DMS53 treated with DMSO at 0.1 percent for 48 hours (cell line): ENCODE data around the gene ADARB2.
"Not testable (repeated sequence)": the region's sequence is repeated elsewhere in the genome, so short reads cannot be mapped to it uniquely, and the experiment has no call there.

Source experiments
- DNase-seq: peaks from one replicate; lab custom pipeline; 2025; ENCODE audit not compliant: unreplicated experiment; lab: John Stamatoyannopoulos, UW

ADARB2 gene

DNA sequence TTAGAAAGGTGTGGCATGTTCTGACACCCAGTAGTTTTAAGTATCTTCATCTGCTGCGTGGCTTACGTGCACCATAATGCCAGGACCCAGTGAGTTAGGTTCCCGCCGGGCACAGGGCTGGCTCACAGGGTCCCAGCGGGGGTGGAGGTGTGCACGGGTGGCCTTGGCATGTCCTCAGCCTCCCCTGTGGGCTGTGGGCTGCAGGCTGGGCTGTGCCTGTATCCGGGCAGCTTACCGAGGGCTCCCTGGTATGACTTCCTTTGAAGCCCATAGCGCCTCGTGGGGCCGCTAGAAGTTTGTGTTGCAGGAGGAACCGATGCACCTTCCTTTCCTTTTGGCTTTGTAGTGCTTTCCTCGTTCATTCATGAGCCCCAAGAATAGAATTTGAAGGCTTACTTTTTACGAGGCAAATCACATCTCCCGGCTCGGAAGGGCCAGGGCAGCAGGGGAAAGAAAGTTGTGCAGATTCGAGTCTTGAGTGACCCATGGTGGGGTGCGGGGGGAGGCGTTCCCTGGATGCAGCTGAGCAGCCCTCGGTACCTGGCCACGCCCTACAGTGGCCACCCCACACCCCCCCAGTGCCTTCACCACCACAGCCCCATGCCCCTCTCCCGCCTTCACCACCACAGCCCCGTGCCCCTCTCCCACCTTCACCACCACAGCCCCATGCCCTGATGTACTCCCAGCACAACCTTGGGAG, 568.0 kb downstream of the ADARB2 start:
- no peak for DNase-seq

GRCh38 chr10:1168763-1169162, 568.6 kb downstream of the ADARB2 start:
- no peak for DNase-seq

- DNase-seq = no peak
Measured at GRCh38 chr10:1166828-1167275, 570.5 kb downstream of the ADARB2 start.

GRCh38 chr10:1166101-1166827, 571.1 kb downstream of the ADARB2 start:
- no peak for DNase-seq

DNA sequence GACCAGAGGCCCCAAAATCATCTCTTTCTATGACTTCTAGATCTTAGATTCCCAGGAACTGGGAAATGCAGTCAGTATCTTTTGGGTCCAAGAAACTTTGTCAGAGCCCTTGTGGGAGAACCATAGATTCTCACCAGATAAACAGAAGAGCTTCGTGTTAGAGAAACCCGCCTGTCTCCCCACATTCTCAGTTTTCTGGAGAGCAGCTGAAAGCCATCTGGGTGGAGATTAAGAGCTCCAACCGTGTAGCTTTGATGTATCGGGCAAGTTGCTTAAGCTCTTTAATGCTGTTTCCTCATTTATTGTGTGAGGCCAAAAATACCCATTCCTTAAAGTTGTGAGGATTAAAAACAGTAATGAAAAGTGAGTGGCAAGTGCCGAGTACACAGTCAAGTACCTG, 573.5 kb downstream of the ADARB2 start:
- DNase-seq = no peak

DNA sequence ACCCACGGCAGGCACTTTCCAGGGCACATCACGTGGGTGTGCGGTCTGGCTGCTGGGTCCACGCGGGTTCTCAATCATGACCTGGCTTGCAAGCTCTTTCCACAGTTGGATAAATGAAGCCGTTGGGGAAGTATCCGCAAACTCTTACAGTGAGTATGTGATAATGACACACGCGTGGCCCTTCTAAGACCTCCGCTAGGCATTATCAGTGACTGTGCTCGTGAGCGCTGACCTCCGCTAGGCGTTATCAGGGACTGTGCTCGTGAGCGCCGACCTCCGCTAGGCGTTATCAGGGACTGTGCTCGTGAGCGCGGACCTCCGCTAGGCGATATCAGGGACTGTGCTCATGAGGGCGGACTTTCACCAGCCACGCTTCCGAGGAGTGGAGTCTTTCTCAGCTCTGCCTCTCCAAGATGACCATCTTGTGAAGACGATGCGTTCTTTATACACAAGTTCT, 574.1 kb downstream of the ADARB2 start:
- no peak for DNase-seq

DNA sequence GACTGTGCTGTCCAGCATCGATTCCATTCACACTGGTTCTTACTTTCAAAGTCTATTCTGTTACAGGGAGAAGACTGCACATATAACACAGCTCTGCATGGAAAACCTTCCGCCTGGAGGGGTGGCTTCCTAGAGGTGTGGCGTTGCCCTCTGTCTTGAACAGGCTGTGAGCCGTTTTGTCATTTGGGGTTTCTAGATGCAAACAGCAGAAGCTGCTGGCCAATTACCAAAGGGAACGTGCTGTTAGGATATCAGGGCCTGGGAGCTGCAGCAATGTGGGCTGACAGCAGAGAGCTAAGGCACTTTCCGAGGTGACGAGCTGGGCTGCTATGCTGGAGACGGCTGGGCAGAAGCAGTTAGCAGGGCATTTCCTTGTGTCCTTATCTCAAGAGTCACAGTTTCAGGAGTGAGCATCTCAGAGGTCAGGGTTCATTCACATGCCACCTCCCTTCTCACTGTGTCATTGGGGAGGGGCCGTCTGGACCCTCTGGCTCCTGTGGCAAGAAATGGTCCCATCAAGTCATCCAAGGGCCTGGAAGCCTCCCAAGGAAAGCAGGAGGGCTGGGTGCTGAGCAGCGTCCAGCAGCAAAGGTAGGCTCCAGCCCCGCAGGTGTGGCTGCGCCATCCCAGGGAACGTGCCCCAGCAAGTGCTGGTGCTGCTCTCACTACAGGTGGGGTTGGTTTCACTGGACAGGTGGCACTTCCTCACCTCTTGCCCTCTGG, 574.7 kb downstream of the ADARB2 start:
- no peak for DNase-seq

DNA sequence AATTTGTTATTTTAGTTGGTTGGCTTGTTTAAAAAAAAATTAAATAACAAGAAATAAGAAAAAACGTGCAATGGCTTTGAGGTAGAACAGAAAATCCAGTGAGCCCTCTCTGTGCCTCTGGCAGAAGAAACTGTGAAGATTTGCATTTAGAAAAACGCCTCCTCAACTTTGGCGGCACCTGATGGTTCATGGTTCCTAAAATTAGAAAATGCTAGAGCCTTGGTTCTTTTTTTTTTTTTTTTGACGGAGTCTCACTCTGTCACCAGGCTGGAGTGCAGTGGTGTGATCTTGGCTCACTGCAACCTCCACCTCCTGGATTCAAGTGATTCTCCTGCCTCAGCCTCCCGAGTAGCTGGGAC, 576.0 kb downstream of the ADARB2 start:
- not testable (repeated sequence) for DNase-seq

DNA sequence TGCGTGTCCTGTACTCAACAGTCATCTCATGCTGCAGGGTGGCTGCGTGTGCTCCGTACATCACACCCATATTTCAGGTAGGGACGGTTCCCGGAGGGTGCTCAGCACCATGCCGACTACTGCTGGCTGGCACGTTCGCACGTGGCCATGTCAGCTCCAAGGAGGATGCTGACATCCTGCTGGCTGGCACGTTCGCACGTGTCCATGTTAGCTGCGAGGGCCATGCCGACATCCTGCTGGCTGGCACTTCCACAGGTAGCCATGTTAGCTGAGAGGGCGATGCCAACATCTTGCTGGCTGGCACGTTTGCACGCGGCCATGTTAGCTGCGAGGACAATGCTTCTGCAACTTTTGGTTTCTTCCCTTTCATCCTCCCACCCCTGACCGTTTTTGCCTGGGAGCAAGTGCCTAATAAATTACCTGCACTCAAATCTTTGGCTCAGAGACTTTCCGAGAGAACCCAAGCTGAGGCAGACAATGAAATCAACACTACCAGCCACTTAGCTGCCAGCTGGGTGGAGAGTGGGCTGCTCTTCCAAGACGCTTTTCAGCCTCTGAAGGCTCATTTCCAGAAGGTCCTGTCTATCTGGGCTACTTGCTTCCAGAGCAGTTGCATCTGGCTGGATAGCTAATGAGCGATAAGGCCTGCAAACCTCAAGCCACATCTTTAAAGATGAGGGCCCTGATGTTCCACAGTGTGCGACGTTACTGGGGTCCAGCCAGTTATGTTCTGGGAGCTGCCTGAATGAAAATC, 576.6 kb downstream of the ADARB2 start:
- DNase-seq = no peak

- no peak for DNase-seq
Measured at GRCh38 chr10:1159131-1160061, 577.9 kb downstream of the ADARB2 start.

DNA sequence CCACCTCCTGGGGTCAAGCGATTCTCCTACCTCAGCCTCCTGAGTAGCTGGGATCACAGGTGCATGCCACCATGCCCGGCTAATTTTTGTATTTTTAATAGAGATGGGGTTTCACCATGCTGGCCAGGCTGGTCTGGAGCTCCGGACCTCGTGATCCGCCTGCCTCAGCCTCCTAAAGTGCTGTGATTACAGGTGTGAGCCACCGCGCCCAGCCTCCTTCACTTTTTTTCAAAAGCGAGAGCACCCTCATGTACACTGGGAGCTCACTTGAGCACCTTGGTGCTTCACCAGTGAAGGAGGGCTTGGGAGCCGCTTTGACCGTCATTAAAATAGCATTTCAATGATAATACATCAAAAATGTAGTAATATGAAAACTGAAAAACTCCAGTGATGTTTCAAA, 578.8 kb downstream of the ADARB2 start:
- DNase-seq = not testable (repeated sequence)

- DNase-seq = no peak
Measured at GRCh38 chr10:1158066-1158465, 579.3 kb downstream of the ADARB2 start.

DNA sequence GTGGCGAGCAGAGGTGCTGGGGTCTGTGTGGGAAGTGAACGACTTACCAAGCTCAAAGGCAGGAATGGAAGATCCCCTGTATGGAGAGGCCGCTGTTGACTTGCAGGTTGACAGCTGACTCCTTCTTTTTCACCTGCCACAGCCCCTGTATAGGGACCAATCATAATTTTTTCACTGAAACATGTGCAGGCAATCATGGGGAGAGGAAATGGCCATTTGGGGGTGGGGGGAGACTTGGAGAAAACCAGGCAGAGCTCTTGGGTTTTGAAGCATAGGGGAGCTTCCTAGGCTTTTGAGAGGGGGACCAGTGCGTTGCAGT, 579.8 kb downstream of the ADARB2 start:
- DNase-seq = no peak

GRCh38 chr10:1156921-1157614, 580.3 kb downstream of the ADARB2 start:
- DNase-seq = no peak

GRCh38 chr10:1156616-1156886, 580.8 kb downstream of the ADARB2 start:
- no peak for DNase-seq

DNA sequence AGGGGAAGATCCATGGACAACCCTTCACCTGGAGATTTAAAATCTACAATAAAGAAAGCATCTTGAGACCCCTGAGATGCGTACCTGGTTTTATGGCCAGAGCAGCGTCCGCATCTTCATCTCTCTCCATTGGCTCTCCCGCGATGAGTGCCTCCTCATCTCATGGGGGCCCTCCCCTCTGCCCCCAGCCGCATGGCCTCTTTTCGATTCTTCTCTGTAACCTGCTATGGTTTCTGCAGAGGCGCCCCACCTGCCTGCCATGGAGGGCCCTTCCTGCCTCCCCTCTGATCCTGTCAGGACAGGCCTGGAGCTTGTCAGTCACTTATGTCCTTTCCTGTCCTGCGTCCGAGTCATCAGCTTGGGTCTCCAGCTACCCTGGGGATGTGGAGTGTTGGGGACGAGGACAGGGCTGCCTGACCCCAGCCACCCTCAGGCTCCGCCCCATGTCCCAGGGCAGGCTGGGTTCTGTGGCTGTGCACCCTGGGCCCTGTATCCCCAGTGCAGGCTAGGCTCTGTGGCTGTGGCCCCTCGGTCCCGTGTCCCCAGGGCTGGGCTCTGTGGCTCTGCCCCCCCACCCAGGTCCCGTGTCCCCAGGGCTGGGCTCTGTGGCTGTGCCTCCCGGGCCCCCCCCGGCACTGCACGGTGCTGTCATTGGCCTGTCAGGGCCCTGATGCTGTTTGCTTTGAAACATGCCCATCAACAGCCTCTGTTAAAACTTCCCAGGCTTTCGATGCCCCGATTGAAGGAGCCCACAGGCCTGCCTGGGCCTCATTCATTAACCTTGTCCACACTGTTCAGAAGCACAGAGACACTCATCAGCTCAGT, 581.3 kb downstream of the ADARB2 start:
- no peak for DNase-seq

GRCh38 chr10:1154531-1155295, 582.6 kb downstream of the ADARB2 start:
- no peak for DNase-seq

DNA sequence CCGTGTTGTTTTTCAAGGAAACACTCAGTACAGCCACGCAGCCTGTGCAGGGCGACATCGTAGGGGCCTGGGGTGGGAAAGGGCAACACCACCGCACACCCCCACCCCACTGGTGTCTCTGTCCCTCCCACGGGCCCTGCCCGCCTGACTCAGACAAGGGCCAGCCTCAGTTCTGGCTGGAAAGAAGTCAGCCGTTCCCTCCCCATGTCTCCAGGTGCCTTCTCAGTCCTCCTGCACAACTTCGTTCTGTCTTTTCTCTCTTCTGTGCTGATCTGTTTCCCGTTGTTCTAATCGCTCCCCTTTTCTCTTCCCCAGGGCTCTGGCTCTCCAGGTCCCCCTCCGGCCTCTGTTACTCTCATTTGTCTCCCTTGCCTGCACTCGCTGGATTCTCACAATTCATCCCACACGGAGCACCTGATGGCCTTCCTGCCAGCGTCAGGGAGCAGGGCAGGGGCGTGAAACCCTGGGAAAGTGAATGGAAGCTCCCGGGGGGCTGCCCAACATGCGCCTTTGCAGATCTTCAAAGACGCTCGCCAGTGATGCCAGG, 583.4 kb downstream of the ADARB2 start:
- DNase-seq = no peak
